ENCODE data around the gene WNT3. TPM values are rescaled to one million over a fixed set of nuclear protein-coding genes. Genes with fewer than 3 reads are reported as not detected.

WNT3 gene, protein sequence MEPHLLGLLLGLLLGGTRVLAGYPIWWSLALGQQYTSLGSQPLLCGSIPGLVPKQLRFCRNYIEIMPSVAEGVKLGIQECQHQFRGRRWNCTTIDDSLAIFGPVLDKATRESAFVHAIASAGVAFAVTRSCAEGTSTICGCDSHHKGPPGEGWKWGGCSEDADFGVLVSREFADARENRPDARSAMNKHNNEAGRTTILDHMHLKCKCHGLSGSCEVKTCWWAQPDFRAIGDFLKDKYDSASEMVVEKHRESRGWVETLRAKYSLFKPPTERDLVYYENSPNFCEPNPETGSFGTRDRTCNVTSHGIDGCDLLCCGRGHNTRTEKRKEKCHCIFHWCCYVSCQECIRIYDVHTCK
- 0.59 and 1.4 TPM in 2 replicates for total RNA-seq (ENCODE audit: low replicate concordance)

DNA sequence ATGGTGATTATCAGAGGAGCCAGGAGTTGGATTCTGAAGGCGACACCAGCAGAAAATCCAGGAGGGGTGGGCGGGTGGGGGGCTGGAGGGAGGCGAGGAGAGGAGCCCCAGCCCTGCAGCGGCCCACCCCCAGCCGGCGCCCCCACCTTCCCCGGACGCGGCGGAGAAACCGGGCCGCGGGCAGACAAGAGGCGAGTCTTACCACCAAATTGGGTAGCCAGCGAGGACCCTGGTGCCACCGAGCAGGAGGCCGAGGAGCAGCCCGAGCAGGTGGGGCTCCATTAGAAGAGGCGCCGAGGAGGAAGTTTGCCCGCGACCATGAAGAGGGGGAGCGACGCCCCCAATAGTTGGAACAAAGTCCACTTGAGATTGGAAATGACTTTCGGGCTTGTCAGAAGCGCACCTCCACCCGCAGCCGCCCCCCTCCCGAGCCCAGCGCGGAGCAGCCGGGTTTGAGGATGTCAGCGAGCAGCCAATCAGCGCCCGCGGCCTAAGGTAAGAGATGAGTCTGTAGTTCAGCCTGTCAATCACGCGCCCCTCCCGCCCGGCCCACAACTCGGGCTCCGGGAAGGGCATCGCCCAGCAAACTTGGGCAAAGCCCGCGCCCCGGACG, at the start of gene WNT3:
Gene WNT3 (minus strand): TSS at position 377 of the 613 bp plus-strand sequence. CDS start 95 bp downstream, at position 282.

GRCh38 chr17:46851029-46851741, 32.7 kb upstream of the WNT3 start, which contains the start of gene WNT9B:
Gene WNT9B (plus strand): TSS chr17:46851583. CDS start chr17:46851639, 56 bp downstream.

Other genes starting within 250 kb of the WNT3 start
- gene ARL17A, start 239.0 kb downstream of the WNT3 start, total RNA-seq (ENCODE audit: low replicate concordance), result 1.3 and 2.1 TPM in 2 replicates
- gene NSF, start 228.0 kb downstream of the WNT3 start, total RNA-seq (ENCODE audit: low replicate concordance), result 39.2 and 49.4 TPM in 2 replicates
- not detected in 2 replicates for gene WNT9B, start 32.9 kb upstream of the WNT3 start, total RNA-seq (ENCODE audit: low replicate concordance)
- gene GOSR2, start 104.5 kb upstream of the WNT3 start, total RNA-seq (ENCODE audit: low replicate concordance), result 39.3 and 59.7 TPM in 2 replicates
- gene RPRML, start 160.6 kb upstream of the WNT3 start, total RNA-seq (ENCODE audit: low replicate concordance), result 0.08 TPM in 1 of 2 replicates, not detected in the other